H1 (cell line): ENCODE measurements around the gene LRP5. TPM values are rescaled to one million over a fixed set of nuclear protein-coding genes. Genes with fewer than 3 reads are reported as not detected.
A peak's percentile ranks its signal among the peaks of the same experiment; 100 is the strongest.

Source experiments
- CTCF ChIA-PET: fragments of 300-600 bp; sonication (Branson Sonifier 250); formaldehyde crosslinking; loops from one replicate; lab custom pipeline; 2021; ENCODE audit not compliant: partially characterized antibody; lab: Charles Lee
- POLR2A ChIA-PET: fragments of 300-600 bp; sonication (Branson Sonifier 250); formaldehyde crosslinking; loops from one replicate; lab custom pipeline; 2021; ENCODE audit warnings: inconsistent platforms; ENCODE audit not compliant: partially characterized antibody; lab: Charles Lee
- DNase-seq, 2 experiments: peaks; one replicate each; pipeline versions ENCODE4 v3.0.0 to v3.0.0-alpha.2; 2010 to 2022; ENCODE audit warnings: low spot score in 2 of 2, low read depth in 1 of 2, mixed read lengths in 1 of 2
- FAIRE-seq: peaks from 2 replicates; lab custom pipeline; 2011; peaks lifted over from hg19 to GRCh38; lab: Jason Lieb, UNC
- H2AFZ ChIP-seq: 2 replicates; pipeline ENCODE4 v1.8.1; 2012; ENCODE audit warnings: low read length, inconsistent platforms
- H2AK5ac ChIP-seq: 2 replicates; pipeline ENCODE4 v1.6.1; 2013; ENCODE audit warnings: low read depth, low read length
- H2BK120ac ChIP-seq: replicated peaks from 2 replicates; pipeline ENCODE3; 2013; ENCODE audit warnings: low read depth, low read length, inconsistent platforms
- H2BK12ac ChIP-seq: 2 replicates; pipeline ENCODE4 v1.6.1; 2013; ENCODE audit warnings: low read depth, low read length
- H2BK15ac ChIP-seq: 2 replicates; pipeline ENCODE4 v1.6.1; 2013; ENCODE audit warnings: low read length
- H2BK20ac ChIP-seq: 2 replicates; pipeline ENCODE4 v1.6.1; 2013; ENCODE audit warnings: low read length
- H2BK5ac ChIP-seq: 2 replicates; pipeline ENCODE4 v1.6.1; 2013; ENCODE audit warnings: low read depth, low read length
- H3K14ac ChIP-seq: 2 replicates; pipeline ENCODE4 v1.6.1; 2013; ENCODE audit warnings: inconsistent platforms; ENCODE audit not compliant: insufficient read length
- H3K18ac ChIP-seq: 2 replicates; pipeline ENCODE4 v1.6.1; 2013; ENCODE audit warnings: low read length; ENCODE audit errors: extremely low read depth
- H3K23ac ChIP-seq: 2 replicates; pipeline ENCODE4 v1.6.1; 2013; ENCODE audit warnings: inconsistent platforms; ENCODE audit not compliant: insufficient read length
- H3K23me2 ChIP-seq: 2 replicates; pipeline ENCODE4 v1.6.1; 2013; ENCODE audit warnings: low read depth, low read length
- H3K27ac ChIP-seq: 2 replicates; pipeline ENCODE4 v1.6.1; 2011; ENCODE audit warnings: low read depth, low read length, inconsistent platforms
- H3K27me3 ChIP-seq, 4 experiments: replicated peaks in 1 of 4; 1 replicate in 1 of 4; 2 replicates in 3 of 4; pipeline versions ENCODE4 v1.6.1 to v1.8.1; 2011 to 2013; ENCODE audit warnings: low read length in 3 of 4, mild to moderate bottlenecking in 3 of 4, inconsistent platforms in 2 of 4, mixed read lengths in 2 of 4, moderate library complexity in 1 of 4; ENCODE audit not compliant: control insufficient read depth in 3 of 4, insufficient read depth in 3 of 4; ENCODE audit errors: extremely low read depth in 1 of 4
- H3K36me3 ChIP-seq, 4 experiments: 2 replicates each; pipeline versions ENCODE4 v1.6.1 to v1.8.1; 2011 to 2013; ENCODE audit warnings: mild to moderate bottlenecking in 4 of 4, low read length in 3 of 4, moderate library complexity in 2 of 4, control low read depth in 1 of 4, inconsistent platforms in 1 of 4; ENCODE audit not compliant: insufficient read depth in 4 of 4, control insufficient read depth in 2 of 4
- H3K4ac ChIP-seq: replicated peaks from 2 replicates; pipeline ENCODE3; 2013; ENCODE audit warnings: low read length, low read depth, mixed read lengths, inconsistent platforms; ENCODE audit not compliant: insufficient read length
- H3K4me1 ChIP-seq, 4 experiments: replicated peaks in 1 of 4; 1 replicate in 1 of 4; 2 replicates in 3 of 4; pipeline versions ENCODE4 v1.6.1 to v1.8.1; 2011 to 2013; ENCODE audit warnings: low read length in 3 of 4, inconsistent platforms in 2 of 4, mixed read lengths in 1 of 4; ENCODE audit not compliant: insufficient read depth in 4 of 4, control insufficient read depth in 3 of 4
- H3K4me2 ChIP-seq, 2 experiments: 2 replicates each; pipeline versions ENCODE4 v1.6.1 to v1.8.1; 2011 to 2013; ENCODE audit warnings: low read depth in 2 of 2, low read length in 2 of 2, control low read depth in 1 of 2, inconsistent platforms in 1 of 2, mild to moderate bottlenecking in 1 of 2; ENCODE audit not compliant: insufficient read depth in 1 of 2
- H3K4me3 ChIP-seq, 4 experiments: fragments of 200-600, 300-600 bp in 1 of 4; sonication (generic), shearing (Covaris generic), sonication (Bioruptor Twin) in 1 of 4; 2 replicates each; pipeline versions ENCODE4 v1.5.1 to v1.8.1; 2011 to 2016; ENCODE audit warnings: low read length in 4 of 4, low read depth in 3 of 4, control low read depth in 2 of 4, inconsistent platforms in 2 of 4, mild to moderate bottlenecking in 2 of 4, mixed read lengths in 1 of 4, moderate library complexity in 1 of 4; ENCODE audit not compliant: insufficient read depth in 2 of 4; ENCODE audit errors: extremely low read depth in 1 of 4
- H3K56ac ChIP-seq: replicated peaks from 2 replicates; pipeline ENCODE3; 2013; ENCODE audit warnings: low read depth, mild to moderate bottlenecking, mixed read lengths, low read length, inconsistent platforms; ENCODE audit not compliant: insufficient read length
- H3K79me1 ChIP-seq: 2 replicates; pipeline ENCODE4 v1.6.1; 2013; ENCODE audit warnings: low read depth, low read length, control low read depth
- H3K79me2 ChIP-seq, 2 experiments: 2 replicates each; pipeline versions ENCODE4 v1.6.1 to v1.8.1; 2012 to 2013; ENCODE audit warnings: low read length in 2 of 2, mild to moderate bottlenecking in 2 of 2, inconsistent platforms in 1 of 2; ENCODE audit not compliant: insufficient read depth in 2 of 2, control insufficient read depth in 1 of 2
- H3K9ac ChIP-seq, 4 experiments: replicated peaks in 1 of 4; 1 replicate in 1 of 4; 2 replicates in 3 of 4; pipeline versions ENCODE4 v1.6.1 to v1.8.1; 2011 to 2013; ENCODE audit warnings: low read depth in 3 of 4, low read length in 3 of 4, control low read depth in 2 of 4, mild to moderate bottlenecking in 2 of 4, moderate library complexity in 2 of 4, inconsistent platforms in 1 of 4; ENCODE audit errors: extremely low read depth in 1 of 4
- H3K9me3 ChIP-seq, 2 experiments: 2 replicates each; pipeline versions ENCODE4 v1.6.1 to v1.8.1; 2012 to 2013; ENCODE audit warnings: mild to moderate bottlenecking in 2 of 2, moderate library complexity in 2 of 2, control low read depth in 1 of 2, inconsistent platforms in 1 of 2, low read depth in 1 of 2, low read length in 1 of 2, mixed read lengths in 1 of 2; ENCODE audit not compliant: insufficient read depth in 2 of 2
- H4K20me1 ChIP-seq, 2 experiments: replicated peaks in 1 of 2; 2 replicates each; pipeline versions ENCODE3 to v1.8.1; 2011 to 2013; ENCODE audit warnings: inconsistent platforms in 2 of 2, low read length in 2 of 2, mild to moderate bottlenecking in 1 of 2; ENCODE audit not compliant: insufficient read depth in 2 of 2, control insufficient read depth in 1 of 2
- H4K5ac ChIP-seq: 2 replicates; pipeline ENCODE4 v1.6.1; 2013; ENCODE audit warnings: low read length, low read depth, mixed read lengths, inconsistent platforms; ENCODE audit not compliant: insufficient read length
- H4K8ac ChIP-seq: 2 replicates; pipeline ENCODE4 v1.8.0; 2013; ENCODE audit warnings: mild to moderate bottlenecking, moderate library complexity, low read length, inconsistent platforms; ENCODE audit not compliant: insufficient read depth; ENCODE audit errors: extremely low read depth
- H4K91ac ChIP-seq: replicated peaks from 2 replicates; pipeline ENCODE3; 2013; ENCODE audit warnings: low read length, mixed read lengths, inconsistent platforms; ENCODE audit not compliant: insufficient read length
- ASH2L ChIP-seq: fragments of 200-600, 300-600 bp; sonication (generic); IDR thresholded peaks from one replicate; pipeline ENCODE4 v1.7.1; 2017; ENCODE audit warnings: low read length
- CHD1 ChIP-seq: IDR thresholded peaks from 2 replicates; pipeline ENCODE4 v1.6.1; 2012; ENCODE audit warnings: low read depth, low read length, improper control_type of control experiment
- E2F6 ChIP-seq: IDR thresholded peaks from 2 replicates; pipeline ENCODE4 v1.6.1; 2012; ENCODE audit warnings: inconsistent platforms
- EZH2 ChIP-seq: fragments of 200-600 bp; sonication (generic); IDR thresholded peaks from 2 replicates; pipeline ENCODE4 v1.7.1; 2012; ENCODE audit warnings: low read depth, mild to moderate bottlenecking, moderate library complexity, low read length, inconsistent platforms; ENCODE audit not compliant: severe bottlenecking
- JUND ChIP-seq: IDR thresholded peaks from 2 replicates; pipeline ENCODE4 v1.6.1; 2011; ENCODE audit warnings: mild to moderate bottlenecking, improper control_type of control experiment, low read length
- MAX ChIP-seq: IDR thresholded peaks from 2 replicates; pipeline ENCODE4 v1.6.1; 2012; ENCODE audit warnings: inconsistent platforms
- NRF1 ChIP-seq: IDR thresholded peaks from 2 replicates; pipeline ENCODE4 v1.6.1; 2011; ENCODE audit warnings: mild to moderate bottlenecking, low read depth, low read length, improper control_type of control experiment
- RFX5 ChIP-seq: IDR thresholded peaks from 2 replicates; pipeline ENCODE4 v1.6.1; 2011; ENCODE audit warnings: low read depth, low read length, improper control_type of control experiment, borderline replicate concordance
- RXRA ChIP-seq: IDR thresholded peaks from 2 replicates; pipeline ENCODE4 v1.6.1; 2011; ENCODE audit warnings: low read depth, mild to moderate bottlenecking, low read length, moderate library complexity; ENCODE audit not compliant: insufficient read depth
- SIN3A ChIP-seq, 2 experiments: IDR thresholded peaks in 1 of 2; conservative IDR thresholded peaks in 1 of 2; 2 replicates each; pipeline ENCODE4 v1.6.1; 2011 to 2012; ENCODE audit warnings: low read length in 2 of 2, improper control_type of control experiment in 1 of 2, low read depth in 1 of 2, mild to moderate bottlenecking in 1 of 2
- TAF7 ChIP-seq: optimal IDR thresholded peaks from 2 replicates; pipeline ENCODE3; 2011; ENCODE audit warnings: low read depth, mild to moderate bottlenecking, inconsistent platforms, low read length, moderate library complexity, borderline replicate concordance
- TCF12 ChIP-seq: IDR thresholded peaks from 2 replicates; pipeline ENCODE4 v1.6.1; 2011; ENCODE audit warnings: low read depth, mild to moderate bottlenecking, low read length
- YY1 ChIP-seq: IDR thresholded peaks from 2 replicates; pipeline ENCODE4 v1.6.1; 2011; ENCODE audit warnings: low read depth, mild to moderate bottlenecking, low read length
- WGBS, 2 experiments: shearing (Covaris generic) in 1 of 2; methylation state at CpG; one replicate each; pipeline versions ENCODE4 v1.1.6 to v1.1.7; 2013 to 2015; ENCODE audit warnings: low lambda C conversion rate in 2 of 2, mixed read lengths in 2 of 2, inconsistent platforms in 1 of 2, low coverage in 1 of 2, missing lambda C conversion rate in 1 of 2; ENCODE audit not compliant: insufficient replicate concordance in 2 of 2, insufficient coverage in 1 of 2, insufficient read length in 1 of 2; ENCODE audit errors: extremely low coverage in 1 of 2, missing lambda C conversion rate in 1 of 2; 5-methylcytosine and 5-hydroxymethylcytosine counted together
- polyA plus RNA-seq, 7 experiments: library from polyadenylated mRNA; depleted of rRNA in 3 of 7; stranded (reverse) in 5 of 7; unstranded in 2 of 7; fragments of >200 nt in 5 of 7; fragments of 200-250 nt in 2 of 7; gene quantifications; 1 replicate in 5 of 7; 2 replicates in 1 of 7; 4 replicates in 1 of 7; pipeline versions ENCODE4 v1.2.1 to v1.2.3, GENCODE V29; 2011 to 2013; ENCODE audit warnings: missing spikeins in 2 of 7, mixed read lengths in 2 of 7
- total RNA-seq: library from RNA; stranded (reverse); fragmentation: NEBNext Ultra II Directional; extraction: Animal tissue kit (Norgen Biotek cat#: 25700); gene quantifications from 2 replicates; pipeline ENCODE4 v1.2.1, GENCODE V29; 2021

The LRP5 gene
- total and polyA plus RNA-seq, 2 of the 8 experiments (the other 6 are each of a cell fraction or from before 2014, with no cell fraction given), result 19.0 to 38.9 TPM

- Histone ChIP-seq H3K27ac (no peak overlapping the region), H4K5ac (no peak overlapping the region), H3K4me2 (peak overlapping the region in 1 of 2 experiments; percentile 40; a peak in 1 of 4 replicates), H4K8ac (no peak overlapping the region; the same call in 1 of the 2 replicates), H3K36me3 (no peaks in the 10 kb centered on the region), H3K27me3 (no peaks in the 10 kb centered on the region; a peak in 2 of 7 replicates), H3K4me1 (peaks cover 0 to 2% (median 0%) of the 10 kb centered on the region in 4 experiments; a peak in 2 of 7 replicates), H2AFZ (0 out of 2 replicates have a peak overlapping the region, but pooled peaks have one; percentile 18), H3K23ac (no peak overlapping the region), H3K56ac (no peak overlapping the region), H2BK12ac (0 out of 2 replicates have a peak overlapping the region, but pooled peaks have one; percentile 6), H3K9ac (no peak overlapping the region), H2AK5ac (no peak overlapping the region), H3K9me3 (no peaks in the 10 kb centered on the region), H3K79me2 (no peaks in the 10 kb centered on the region), H4K20me1 (no peaks in the 10 kb centered on the region), H3K23me2 (no peaks in the 10 kb centered on the region), H3K79me1 (no peaks in the 10 kb centered on the region), H2BK120ac (no peak overlapping the region), H4K91ac (no peak overlapping the region), H3K14ac (no peak overlapping the region), H3K18ac (no peak overlapping the region), H2BK5ac (no peak overlapping the region), H2BK15ac (no peak overlapping the region), H2BK20ac (no peak overlapping the region), H3K4me3 (no peak overlapping the region), H3K4ac (no peak overlapping the region)
- 58% methylated on average over 10 of the region's 10 CpGs; no CpG with 5 or more reads in 1 of the 2 experiments for WGBS, 2 experiments
- ChIA-PET POLR2A (interaction anchor here (0.6 to 2.5 kb wide), 8 partner anchors 10 to 90 kb away, joined by 3 to 11 read pairs (median 5); no protein-coding TSS in a partner anchor), CTCF (interaction anchor here (0.6 to 6.6 kb wide), 38 partner anchors 9 to 194 kb away, joined by 3 to 141 read pairs (median 6); partner anchors contain the start of gene C11orf24)
- DNase-seq (no peak), FAIRE-seq (no peak)
- TF ChIP-seq SIN3A (conservative IDR thresholded peaks at IDR 0.05 in 1 of 2, IDR thresholded peaks at IDR 0.05 in 1 of 2; ENCODE audit: low read depth in 1 of 2, low read length in 2 of 2) (no peak), RXRA (no peak), EZH2 (no peak), RFX5 (no peak), MAX (no peak), TCF12 (no peak), E2F6 (no peak), TAF7 (no peak), NRF1 (no peak), ASH2L (no peak), JUND (no peak), CHD1 (no peak), YY1 (no peak)
Observed at GRCh38 chr11:68297494-68297811, 14.9 kb upstream of the LRP5 start.
